Ammon's horn (tissue), 1 donor: Measurements from ENCODE around the gene CDK17.

Source experiments
- DNase-seq: peaks from one replicate; pipeline ENCODE4 v3.0.0-alpha.2; 2016; ENCODE audit warnings: low spot score

Gene CDK17

GRCh38 chr12:96261557-96261956, 138.7 kb downstream of the CDK17 start:
- DNase-seq: no peak

DNA sequence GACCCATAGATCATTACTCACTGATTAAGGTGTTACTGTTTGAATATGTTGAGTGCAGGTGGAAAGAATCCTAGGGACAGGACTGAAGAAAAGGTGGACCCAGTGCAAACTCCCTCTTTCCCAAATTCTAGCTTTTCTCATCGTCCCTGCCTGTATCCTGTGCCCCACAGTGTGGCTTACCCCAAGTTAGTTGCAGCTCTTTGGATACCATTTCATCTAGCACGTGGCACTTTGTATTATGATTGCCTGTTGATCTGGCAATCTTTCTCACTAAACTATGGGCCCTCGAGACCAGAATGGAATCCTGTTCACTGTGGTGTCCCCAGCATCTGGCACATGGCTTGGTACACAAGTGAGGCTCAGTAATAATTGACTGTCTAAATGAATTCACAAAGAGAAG, 139.6 kb downstream of the CDK17 start:
- no peak for DNase-seq

GRCh38 chr12:96260231-96260630, 140.0 kb downstream of the CDK17 start:
- no peak for DNase-seq

GRCh38 chr12:96258104-96258961, 141.9 kb downstream of the CDK17 start:
- DNase-seq: peak; percentile 35

DNA sequence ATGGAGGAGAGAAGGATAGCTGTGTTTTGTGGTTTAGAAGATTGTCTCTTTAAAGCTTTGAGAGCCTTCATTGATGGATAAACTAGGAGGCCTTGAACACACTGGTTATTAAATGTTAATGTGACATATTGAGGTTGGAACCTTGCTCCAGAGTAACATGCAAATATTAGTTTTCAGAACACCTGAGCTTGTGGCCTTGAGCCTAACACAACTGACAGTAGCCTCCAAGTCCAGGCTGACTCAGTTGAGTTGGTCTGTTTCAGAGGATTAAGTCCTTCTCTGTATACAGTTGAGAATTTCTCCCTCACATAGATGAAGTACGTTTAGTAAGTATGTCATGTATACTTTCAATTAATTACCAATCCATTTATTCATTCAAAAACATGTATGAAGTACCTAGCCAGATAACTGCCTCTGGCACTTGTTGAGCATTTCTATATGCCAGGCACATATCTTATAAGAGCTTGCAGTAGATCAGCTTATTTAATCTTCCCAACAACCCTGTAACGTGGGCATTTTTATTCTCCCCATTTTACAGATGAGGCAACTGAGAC, 142.6 kb downstream of the CDK17 start:
- no peak for DNase-seq

DNA sequence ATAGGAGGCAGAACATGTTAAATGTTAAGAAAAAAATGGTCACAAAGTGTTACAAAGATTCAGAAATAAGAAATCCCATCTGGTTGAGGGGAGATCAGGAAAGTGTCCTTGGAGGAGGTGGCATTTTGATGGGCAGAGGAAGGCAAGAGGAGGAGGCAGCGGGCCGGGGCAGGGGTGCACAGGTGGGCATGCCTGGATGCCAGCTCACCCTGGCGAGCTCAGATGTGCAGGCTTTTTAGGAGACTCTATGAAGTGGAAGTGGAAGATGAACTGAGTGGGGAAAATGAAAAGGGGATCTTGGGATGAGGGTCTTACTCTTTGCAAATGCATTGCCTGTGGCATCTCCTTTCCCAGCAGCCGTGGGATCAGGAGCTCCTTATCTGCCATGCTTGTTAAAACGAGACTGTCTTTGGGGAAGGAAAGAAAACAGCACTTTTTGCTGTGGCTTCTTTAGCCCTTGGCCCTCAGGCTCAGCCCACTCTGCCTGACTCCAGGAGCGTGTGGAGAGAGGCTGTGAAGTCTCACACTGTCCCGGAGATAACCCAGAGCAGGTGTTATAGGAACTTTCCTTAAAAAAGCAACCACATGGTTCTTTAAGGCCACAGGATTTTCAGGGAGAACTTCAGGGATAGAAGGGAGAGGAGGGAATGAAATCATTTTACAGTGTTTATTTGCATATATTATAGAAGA, 143.4 kb downstream of the CDK17 start:
- no peak for DNase-seq

GRCh38 chr12:96255077-96255476, 145.2 kb downstream of the CDK17 start:
- DNase-seq: peak; percentile 11

DNA sequence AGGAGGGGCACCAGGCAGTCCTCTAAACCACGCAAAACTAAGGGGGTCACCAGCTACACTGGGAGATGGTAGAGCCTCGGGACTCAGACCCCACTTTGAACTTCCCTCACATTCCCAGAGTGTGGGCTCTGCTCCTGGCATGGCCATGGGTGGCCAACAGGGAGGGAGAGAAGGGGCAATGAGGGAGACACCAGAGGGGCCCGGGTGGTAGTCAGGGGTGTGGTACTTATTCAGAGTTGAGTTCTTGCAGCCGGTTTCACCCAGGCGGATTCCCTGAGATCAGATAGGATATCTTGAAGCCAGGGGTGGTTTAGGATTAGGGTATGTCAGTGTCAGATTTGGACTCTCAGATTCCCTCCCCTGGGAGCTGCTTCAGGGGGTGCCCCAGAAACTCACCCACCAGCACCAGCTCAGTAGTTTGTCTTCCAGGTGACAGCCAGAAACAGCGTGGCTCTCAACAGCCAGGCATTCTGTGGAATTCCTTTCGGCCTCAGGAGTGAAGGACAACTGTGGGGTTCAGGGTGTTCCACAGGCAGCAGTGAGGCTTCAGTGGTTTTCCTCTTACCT, 150.0 kb downstream of the CDK17 start:
- DNase-seq: no peak

GRCh38 chr12:96249196-96250118, 150.8 kb downstream of the CDK17 start:
- DNase-seq: no peak

- peak; percentile 67 for DNase-seq
Observed at GRCh38 chr12:96248136-96248931, 151.9 kb downstream of the CDK17 start.

- no peak for DNase-seq
Observed at GRCh38 chr12:96247563-96247962, 152.7 kb downstream of the CDK17 start.

DNA sequence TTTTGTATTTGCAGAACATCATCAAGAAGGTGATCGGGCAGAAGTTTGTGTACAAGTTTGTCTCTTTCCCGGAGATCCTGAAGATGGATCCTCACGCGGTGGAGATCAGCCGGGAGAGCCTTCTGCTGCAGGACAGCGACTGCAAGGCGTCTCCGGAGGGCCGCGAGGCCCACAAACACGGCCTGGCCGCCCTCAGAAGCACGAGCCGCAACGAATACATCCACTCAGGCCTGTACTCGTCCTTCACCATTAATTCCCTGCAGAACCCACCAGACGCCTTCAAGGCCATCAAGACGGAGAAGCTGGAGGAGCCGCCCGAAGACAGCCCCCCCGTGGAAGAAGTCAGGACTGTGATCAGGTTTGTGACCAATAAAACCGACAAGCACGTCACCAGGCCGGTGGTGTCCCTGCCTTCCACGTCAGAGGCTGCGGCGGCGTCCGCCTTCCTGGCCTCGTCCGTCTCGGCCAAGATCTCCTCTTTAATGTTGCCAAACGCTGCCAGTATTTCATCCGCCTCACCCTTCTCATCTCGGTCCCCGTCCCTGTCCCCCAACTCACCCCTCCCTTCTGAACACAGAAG, 153.2 kb downstream of the CDK17 start:
- DNase-seq: no peak

DNA sequence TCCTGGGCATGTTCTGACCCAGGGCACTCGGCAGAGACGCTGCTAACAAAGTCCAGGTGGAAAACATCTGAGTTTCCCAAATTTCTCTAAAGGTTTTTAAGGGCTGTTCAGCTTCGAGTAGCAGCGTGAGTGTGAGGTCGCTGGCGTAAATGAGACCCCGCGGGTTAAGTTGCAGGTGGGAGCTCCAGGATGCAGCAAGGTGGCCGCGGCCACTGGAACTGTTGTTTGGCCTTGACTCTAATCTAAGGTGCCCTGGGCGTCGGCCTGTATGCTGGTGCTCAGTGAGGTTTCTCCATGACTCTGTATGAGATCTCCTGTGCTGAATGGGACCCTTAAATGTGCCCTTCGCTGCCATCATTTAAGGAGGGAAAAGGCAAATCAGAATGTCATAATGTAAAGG, 155.4 kb downstream of the CDK17 start:
- no peak for DNase-seq

- DNase-seq: no peak
Observed at GRCh38 chr12:96242597-96242996, 157.6 kb downstream of the CDK17 start.

DNA sequence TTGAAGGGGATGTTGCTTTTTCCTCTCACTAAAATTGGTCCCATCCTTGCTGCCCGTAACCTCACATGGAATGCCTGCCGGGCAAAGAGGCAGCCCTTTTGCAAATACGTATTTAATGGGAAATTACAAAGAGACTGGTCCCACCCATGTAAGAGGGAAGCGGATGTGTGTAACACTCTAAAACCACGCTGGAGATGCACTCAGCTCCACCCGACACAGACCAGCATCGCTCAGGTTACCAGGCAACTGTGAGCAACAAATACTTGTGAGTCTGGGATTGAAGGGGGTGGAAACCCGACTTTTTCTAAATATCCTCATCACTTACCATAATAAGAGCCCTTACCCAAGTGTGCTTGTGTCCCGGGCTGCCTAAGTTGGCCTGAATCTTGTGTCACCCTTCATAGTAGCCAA, 158.4 kb downstream of the CDK17 start:
- DNase-seq: peak; percentile 74

- no peak for DNase-seq
Observed at GRCh38 chr12:96241431-96241830, 158.8 kb downstream of the CDK17 start.

- DNase-seq: no peak
Observed at GRCh38 chr12:96240656-96241055, 159.6 kb downstream of the CDK17 start.

GRCh38 chr12:96239711-96240635, 160.3 kb downstream of the CDK17 start:
- no peak for DNase-seq

DNA sequence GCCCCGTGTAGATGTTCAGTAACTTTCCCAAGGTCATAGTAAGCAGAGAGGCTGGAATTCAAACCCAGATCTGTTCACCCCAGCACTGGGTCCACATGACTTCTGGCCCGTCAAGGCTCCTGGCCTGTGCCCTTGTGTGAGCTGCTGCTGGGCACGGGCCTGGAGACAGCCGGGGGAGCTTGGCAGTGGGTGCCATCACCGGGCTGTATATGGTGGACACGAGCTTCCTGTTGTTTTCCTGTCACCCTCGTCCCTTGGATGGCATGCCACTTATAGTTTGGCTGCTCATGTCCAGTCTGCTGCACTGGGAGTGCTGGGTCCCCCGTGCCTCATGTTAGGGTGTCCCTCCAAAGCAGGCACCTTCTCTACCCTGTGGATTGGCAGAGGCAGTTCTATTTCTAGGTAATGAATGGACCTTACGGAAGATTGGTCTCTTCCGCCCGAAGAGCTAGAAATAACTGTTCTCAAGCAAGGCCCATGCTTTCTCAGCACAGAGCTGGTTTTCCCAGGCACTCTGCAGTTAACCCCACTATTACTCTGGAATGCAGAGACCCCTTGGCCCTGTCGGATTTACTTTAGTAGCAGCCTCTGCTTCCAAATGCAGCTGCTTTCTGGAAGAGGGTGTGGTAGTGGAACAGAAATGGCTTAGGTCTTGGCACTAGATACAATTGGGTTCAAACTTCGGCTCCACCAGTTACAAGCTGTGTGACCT, 161.7 kb downstream of the CDK17 start:
- DNase-seq: no peak
